ENCODE measurements around the gene CCDC68. TPM values are rescaled to one million over a fixed set of nuclear protein-coding genes. Genes with fewer than 3 reads are reported as not detected.

The CCDC68 gene
- total and polyA plus RNA-seq, 2 donors (not counting 3 experiments of a cell fraction or from before 2014, with no cell fraction given) = 0.72 to 1.0 TPM

DNA sequence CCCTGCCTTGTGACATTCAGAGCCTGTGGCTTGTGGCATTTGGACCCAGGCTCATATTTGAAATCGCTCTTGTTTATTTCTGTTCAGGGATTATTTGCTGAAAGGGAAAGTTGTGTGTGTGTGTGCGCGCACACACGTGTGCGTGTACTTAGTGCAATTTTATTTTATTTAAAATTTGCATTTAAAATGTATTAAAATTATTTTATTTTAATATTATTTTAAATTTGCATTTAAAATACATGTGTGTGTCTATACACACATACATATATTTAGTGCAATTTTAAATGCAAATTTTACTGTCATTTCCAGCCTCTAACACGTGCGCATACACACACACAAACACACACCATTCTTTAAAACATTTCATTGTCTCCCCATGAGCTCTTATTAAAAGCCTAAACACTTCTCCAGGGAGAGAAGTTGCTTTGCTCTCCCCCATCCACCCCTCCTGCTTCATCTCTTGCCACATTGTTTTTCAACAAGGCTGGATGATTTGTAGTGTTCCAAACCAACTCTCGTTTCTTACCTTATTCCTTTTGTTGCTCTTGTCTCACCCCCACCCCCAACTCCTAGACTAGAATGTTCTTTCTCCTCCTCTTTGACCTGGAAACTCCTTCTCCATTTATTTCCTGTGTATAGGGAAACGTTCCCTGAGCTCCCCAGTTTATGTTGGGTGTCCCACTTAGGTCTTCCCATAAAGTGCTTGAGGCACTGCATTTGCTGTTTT lies 3.8 kb upstream of the CCDC68 start:
- Histone ChIP-seq H2AFZ (ENCODE audit: low read depth, low read length) (no peak overlapping the region), H3K9ac (replicated peaks; ENCODE audit: extremely low read depth, insufficient read depth, low read length) (no peak overlapping the region), H4K20me1 (replicated peaks; ENCODE audit: control insufficient read depth, extremely low read depth, insufficient read depth, low read length) (no peaks in the 10 kb centered on the region), H3K27me3 (ENCODE audit: control insufficient read depth in 2 of 2, insufficient read depth in 2 of 2, low read length in 2 of 2) (no peaks in the 10 kb centered on the region), H3K36me3 (ENCODE audit: control insufficient read depth in 2 of 2, extremely low read depth in 1 of 2, insufficient read depth in 2 of 2, low read length in 2 of 2) (no peaks in the 10 kb centered on the region), H3K9me1 (replicated peaks; ENCODE audit: control insufficient read depth, extremely low read depth, insufficient read depth, low read length) (no peaks in the 10 kb centered on the region), H3K9me3 (replicated peaks; ENCODE audit: control insufficient read depth, insufficient read depth, low read length) (no peaks in the 10 kb centered on the region), H3K27ac (ENCODE audit: insufficient read depth, low read depth, low read length) (no peak overlapping the region), H3K4me3 (replicated peaks in 1 of 3; ENCODE audit: insufficient read depth in 1 of 3, low read depth in 1 of 3, low read length in 3 of 3) (no peak overlapping the region), H3K4me1 (ENCODE audit: control insufficient read depth, extremely low read depth, insufficient read depth, low read length) (peaks cover 10% of the 10 kb centered on the region), H3K79me2 (ENCODE audit: control insufficient read depth, insufficient read depth, low read length) (no peaks in the 10 kb centered on the region), H3K4me2 (ENCODE audit: insufficient read depth, low read length) (no peak overlapping the region)
- FAIRE-seq (no peak), DNase-seq (ENCODE audit: low read depth, low spot score) (no peak)
- POLR2A ChIA-PET = no interaction called here
- CTCF ChIA-PET = interaction anchor here (1.6 kb wide), 1 partner anchor 18 kb away, joined by 4 read pairs; no protein-coding TSS in a partner anchor
- BruUV-seq (replicated peaks) = no TSS peak
- intact Hi-C loops (cut with micrococcal nuclease) (no loop called here), dilution Hi-C loops (cut with MboI; ENCODE audit: extremely low pct_ligation_motif_present, low sequenced_read_pairs) (no loop called here)
- TF ChIP-seq, protein P1, sequence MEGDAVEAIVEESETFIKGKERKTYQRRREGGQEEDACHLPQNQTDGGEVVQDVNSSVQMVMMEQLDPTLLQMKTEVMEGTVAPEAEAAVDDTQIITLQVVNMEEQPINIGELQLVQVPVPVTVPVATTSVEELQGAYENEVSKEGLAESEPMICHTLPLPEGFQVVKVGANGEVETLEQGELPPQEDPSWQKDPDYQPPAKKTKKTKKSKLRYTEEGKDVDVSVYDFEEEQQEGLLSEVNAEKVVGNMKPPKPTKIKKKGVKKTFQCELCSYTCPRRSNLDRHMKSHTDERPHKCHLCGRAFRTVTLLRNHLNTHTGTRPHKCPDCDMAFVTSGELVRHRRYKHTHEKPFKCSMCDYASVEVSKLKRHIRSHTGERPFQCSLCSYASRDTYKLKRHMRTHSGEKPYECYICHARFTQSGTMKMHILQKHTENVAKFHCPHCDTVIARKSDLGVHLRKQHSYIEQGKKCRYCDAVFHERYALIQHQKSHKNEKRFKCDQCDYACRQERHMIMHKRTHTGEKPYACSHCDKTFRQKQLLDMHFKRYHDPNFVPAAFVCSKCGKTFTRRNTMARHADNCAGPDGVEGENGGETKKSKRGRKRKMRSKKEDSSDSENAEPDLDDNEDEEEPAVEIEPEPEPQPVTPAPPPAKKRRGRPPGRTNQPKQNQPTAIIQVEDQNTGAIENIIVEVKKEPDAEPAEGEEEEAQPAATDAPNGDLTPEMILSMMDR (IDR thresholded peaks at IDR 0.05; ENCODE audit: extremely low read depth in 1 of 2, insufficient read depth in 1 of 2, low read depth in 1 of 2, low read length in 2 of 2) = no peak
- TF ChIP-seq EZH2 (IDR thresholded peaks at IDR 0.05; ENCODE audit: borderline replicate concordance, low read depth, low read length, severe bottlenecking) = no peak
- no peak for TF ChIP-seq GATA2 (IDR thresholded peaks at IDR 0.05; ENCODE audit: insufficient read depth, insufficient read length, low read depth, low read length)
- TF ChIP-seq, protein P2, sequence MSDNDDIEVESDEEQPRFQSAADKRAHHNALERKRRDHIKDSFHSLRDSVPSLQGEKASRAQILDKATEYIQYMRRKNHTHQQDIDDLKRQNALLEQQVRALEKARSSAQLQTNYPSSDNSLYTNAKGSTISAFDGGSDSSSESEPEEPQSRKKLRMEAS (IDR thresholded peaks at IDR 0.05; ENCODE audit: insufficient read depth, insufficient read length) = no peak
- no peak for TF ChIP-seq POLR2A (IDR thresholded peaks at IDR 0.05; ENCODE audit: low read depth, low read length)
- no peak for TF ChIP-seq POLR2AphosphoS5 (IDR thresholded peaks at IDR 0.05; ENCODE audit: insufficient read depth, low read depth, low read length)
- TF ChIP-seq JUN (IDR thresholded peaks at IDR 0.05; ENCODE audit: borderline replicate concordance, insufficient read depth, insufficient read length, low read depth) = no peak
- TF ChIP-seq MYC (IDR thresholded peaks at IDR 0.05; ENCODE audit: low read depth, low read length) = no peak
- no peak for TF ChIP-seq FOS (IDR thresholded peaks at IDR 0.05; ENCODE audit: borderline replicate concordance, insufficient read depth, low read length)
